HL-60/S4 (cell line): Measurements from ENCODE around the gene PRR20G.
"Not testable (repeated sequence)": the region's sequence is repeated elsewhere in the genome, so short reads cannot be mapped to it uniquely, and the experiment has no call there.

Experiments
- in situ Hi-C: fragments of 300-500 bp; cut with MboI; formaldehyde crosslinking; loops from 2 replicates; pipeline ENCODE4 v1.14.3; 2022; ENCODE audit warnings: low sequenced_read_pairs

The PRR20G gene

DNA sequence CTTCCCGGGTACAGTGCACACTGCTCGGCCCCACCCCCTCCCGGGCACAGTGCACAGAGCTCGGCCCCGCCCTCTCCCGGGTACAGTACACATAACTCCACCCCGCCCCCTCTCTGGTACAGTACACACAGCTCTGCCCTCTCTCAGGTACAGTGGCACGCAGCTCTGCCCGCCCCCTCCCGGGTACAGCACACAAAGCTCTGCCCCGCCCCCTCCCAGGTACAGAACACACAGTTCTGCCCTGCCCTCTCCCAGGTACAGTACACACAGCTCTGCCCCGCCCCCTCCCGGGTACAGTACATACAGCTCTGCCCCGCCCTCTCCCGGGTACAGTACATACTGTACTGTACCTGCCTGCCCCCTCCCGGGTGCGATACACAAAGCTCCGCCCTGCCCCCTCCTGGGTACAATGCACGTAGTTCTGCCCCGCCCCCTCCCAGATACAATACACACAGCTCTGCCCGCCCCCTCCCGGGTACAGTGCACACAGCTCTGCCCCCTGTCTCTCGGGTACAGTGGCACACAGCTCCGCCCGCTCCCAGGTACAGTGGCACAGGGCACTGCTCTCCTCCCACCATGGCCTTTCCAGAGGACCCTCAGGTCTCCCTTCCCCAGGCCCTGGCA, 16.4 kb upstream of the PRR20G start:
- in situ Hi-C loops: no loop called here

DNA sequence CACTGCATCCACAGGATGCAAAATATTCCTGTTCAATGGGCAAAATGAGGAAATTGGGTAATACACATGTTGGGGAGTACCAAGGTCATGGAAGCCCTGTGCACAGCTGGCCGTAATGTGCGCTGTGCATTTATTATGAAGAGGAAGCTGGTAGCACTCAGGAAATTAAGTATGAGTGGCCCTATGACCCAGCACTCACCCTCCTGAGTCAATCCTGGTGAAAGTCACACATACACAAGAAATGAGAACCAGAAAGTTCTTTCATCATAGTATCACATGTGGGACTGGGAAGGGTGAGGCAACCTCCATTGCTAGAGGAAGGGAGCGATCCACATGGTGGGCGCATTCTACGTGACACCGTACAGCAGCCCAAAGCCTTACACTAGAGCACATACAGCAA, 11.4 kb upstream of the PRR20G start:
- in situ Hi-C loops: no loop called here

DNA sequence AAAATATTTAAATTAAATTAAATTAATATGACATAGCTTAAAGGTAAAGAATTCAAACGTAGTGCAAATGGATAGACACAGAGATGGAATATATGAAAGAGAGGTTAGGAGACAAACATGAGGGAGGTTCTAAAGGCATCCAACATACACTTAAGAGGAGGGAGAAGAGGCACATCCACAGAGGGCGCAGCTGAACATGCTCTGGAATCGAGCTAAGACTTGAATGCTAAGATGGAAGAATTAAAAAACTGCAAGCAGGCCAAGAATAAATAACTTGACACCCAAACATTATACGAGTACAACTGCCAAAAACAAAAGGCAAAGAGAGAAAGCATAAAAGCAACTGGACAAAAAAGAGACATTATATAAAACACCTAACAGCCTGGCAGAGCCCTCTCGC, 9.1 kb upstream of the PRR20G start:
- in situ Hi-C loops: no loop called here

- in situ Hi-C loops: no loop called here
Observed at GRCh38 chr3:127296166-127296565, 8.3 kb upstream of the PRR20G start.

DNA sequence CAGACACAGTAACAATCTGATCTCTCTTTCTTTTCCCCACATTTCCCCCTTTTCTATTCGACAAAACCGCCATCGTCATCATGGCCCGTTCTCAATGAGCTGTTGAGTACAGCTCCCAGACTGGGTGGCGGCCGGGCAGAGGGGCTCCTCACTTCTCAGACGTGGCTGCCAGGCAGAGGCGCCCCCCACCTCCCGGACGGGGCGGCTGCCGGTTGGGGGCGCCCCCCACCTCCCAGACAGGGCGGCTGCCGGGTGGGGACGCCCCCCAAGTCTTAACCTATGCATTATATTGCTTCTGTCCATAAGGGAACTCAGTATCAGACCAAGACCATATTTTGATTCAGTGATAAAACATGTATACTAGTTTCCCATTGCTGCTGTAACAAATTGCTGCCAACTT, 5.8 kb upstream of the PRR20G start:
- in situ Hi-C loops: not testable (repeated sequence)

- in situ Hi-C loops: no loop called here
Observed at GRCh38 chr3:127291611-127292010, 3.8 kb upstream of the PRR20G start.

DNA sequence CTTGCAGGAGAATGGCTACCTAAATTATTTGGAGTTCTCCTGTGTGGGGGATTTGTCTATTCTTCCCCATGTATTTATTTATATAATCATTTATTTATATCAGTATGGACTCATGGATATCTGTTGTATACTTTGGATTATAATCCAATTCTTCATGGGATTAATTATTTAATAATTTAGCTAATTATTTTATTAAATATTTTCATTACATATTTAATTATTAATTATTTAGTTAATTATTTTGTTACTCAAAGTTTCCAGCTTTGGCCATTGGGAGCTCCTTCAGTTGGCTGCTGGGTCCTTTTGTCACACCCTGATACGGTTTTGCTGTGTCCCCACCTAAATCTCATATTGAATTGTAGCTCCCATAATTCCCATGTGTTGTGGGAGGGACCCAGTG, 3.3 kb upstream of the PRR20G start:
- in situ Hi-C loops: no loop called here

DNA sequence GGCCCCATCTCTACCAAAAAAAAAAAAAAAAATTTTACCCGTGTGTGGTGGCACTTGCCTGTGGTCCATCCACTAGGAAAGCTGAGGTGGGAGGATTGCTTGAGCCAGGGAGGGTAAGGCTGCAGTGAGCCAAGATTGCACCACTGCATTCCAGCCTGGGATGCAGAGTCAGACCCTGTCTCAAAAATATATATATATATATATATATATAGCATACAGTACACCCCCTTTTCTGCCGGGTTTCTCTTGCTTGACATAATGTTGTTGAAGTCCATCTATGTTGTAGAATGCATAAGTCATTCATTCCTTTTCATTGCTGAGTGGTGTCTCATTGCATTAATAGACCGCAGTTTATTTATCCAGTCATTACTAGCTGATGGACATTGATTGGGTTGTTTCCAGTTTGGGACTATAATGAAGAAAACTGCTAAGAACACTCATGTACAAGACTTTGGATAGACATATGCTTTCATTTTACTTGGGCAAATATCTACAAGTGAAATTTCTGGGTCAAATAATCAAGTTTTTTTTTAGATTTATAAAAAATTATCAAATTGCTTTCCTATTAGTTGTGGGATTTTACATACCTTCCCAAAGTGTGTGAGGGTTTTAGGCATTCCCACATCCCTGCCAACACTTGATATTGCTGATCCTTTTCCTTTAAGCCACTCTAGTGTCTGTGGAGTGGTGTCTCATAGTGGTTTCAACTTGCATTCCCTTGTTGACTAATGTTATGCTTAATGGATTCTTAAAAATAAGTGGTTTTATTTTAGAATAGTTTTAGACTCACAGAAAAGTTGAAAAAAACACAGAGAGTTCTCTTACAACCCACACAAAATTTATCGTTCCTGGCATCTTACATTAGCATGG, 2.1 kb upstream of the PRR20G start:
- in situ Hi-C loops: no loop called here

- in situ Hi-C loops: no loop called here
Observed at GRCh38 chr3:127288921-127289705, 1.3 kb upstream of the PRR20G start.

DNA sequence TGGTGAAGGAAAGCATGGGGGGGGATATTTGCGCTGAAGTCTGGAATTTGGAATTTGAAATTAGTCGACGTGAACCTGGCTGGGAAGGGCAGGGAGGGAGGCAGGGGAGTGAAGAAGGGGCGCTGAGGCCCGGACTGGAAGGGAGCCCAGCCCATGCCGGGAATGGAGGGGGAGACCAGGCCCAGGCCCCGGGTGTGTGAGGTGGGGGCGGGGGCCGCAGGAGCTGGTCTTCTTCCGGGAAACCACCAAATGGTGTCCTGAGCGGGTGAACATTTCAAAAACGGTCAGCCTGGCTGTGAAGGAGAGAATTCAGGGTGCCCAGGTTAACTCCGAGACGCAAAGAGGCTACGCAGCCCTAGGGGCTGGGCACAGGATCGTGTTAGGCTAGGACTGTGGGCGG, 497 bp upstream of the PRR20G start:
- in situ Hi-C loops: no loop called here

DNA sequence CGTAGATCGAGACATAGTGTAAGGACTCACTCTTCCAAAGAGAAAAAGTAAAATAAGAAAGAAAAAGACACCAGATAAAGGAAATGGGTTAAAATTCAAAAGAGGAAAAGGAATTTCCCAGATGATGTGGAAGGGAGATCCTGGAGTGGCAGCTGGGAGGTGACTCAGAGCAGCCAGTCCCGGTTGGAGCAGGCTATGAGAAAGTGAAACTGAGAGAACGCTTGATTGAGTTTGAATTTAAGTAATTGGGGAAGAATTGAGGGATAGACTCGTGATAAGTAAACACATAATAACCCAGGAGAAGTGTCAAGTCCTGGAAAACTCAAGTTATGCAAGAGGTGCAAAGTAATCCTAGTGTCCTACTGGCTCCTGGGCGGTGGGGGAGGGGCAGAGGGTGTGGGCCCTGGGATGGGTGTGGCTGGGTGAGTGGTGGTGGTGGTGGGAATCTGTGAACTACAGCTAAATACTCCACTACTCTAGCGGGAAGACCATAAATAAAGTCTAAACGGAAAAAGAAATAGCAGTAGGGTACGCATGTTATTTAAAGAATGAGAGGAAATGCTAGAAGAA, 1.2 kb downstream of the PRR20G start:
- in situ Hi-C loops: no loop called here

DNA sequence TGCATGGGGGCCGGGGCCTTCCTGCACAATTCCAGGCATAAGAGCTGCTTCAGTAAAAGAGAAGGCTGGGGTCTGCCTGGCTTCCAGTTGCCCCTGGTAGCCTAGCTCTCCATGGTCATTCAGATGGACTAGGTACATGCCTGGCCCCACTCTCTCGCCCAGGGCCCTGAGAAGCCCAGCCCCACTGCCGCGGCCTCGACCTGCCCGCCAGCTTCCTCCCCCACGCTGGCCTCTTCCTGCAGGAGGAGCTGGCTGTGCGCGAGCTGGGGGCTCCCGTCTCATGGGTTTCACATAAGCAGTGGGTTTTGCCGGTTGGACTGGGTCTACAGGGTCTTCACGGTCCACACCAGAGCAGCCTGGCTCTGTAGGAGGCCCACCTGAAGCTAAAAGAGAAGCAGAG, 3.6 kb downstream of the PRR20G start:
- in situ Hi-C loops: no loop called here

DNA sequence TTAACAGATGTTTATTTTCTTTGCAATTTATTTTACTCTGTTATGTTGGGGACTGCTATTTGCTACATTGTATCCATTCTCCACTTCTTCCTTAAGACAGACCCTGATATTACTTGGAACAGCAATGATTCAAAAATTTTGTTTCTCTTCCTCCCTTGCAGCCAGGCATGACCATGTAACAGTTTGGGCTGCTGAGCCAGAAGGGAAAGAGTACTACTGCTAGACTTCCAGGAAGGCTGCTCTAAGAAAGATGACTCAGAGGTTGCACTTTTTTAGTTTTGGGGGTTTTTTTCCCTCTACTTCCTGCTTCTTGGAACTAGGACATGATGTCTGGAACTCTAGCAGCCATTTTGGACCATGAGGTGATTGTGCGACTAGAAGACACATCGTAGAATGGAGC, 10.3 kb downstream of the PRR20G start:
- in situ Hi-C loops: no loop called here

DNA sequence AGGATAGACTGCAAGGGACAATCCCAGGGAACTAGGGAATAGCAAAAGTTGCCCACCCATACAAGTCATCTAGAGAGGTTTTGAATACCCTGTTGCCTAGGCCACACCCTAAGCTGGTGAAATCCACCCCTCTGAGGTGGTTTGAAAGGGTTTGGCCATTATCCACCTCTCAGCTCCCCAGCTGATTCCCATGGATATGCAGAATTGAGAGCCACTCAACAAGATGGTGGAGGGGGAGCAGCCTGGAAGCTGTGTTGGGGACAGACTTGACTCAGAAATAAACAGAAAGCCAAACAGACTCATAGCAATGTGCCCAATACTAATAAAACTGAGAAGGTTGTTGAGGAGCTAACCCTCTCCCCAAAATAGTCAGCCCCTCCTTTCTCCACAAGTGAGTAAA, 10.9 kb downstream of the PRR20G start:
- in situ Hi-C loops: no loop called here

DNA sequence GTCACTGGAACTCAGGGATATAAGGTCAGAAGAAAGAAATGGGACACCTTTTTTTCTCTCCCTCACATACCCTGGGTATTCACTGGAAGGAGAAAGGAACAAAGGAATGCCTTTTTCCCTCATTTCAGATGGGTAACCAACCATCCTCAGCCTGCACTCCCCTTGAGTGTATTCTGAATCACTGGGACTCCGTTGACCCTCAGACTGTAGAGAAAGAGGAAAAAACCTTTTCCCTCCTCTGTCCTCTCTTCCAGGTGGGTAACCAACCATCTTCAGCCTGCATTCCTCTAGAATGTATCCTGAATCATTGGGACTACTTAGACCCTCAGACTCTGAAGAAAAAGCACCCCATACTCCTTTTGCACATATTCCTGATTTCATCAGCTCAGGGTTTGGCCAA, 11.4 kb downstream of the PRR20G start:
- in situ Hi-C loops: no loop called here

DNA sequence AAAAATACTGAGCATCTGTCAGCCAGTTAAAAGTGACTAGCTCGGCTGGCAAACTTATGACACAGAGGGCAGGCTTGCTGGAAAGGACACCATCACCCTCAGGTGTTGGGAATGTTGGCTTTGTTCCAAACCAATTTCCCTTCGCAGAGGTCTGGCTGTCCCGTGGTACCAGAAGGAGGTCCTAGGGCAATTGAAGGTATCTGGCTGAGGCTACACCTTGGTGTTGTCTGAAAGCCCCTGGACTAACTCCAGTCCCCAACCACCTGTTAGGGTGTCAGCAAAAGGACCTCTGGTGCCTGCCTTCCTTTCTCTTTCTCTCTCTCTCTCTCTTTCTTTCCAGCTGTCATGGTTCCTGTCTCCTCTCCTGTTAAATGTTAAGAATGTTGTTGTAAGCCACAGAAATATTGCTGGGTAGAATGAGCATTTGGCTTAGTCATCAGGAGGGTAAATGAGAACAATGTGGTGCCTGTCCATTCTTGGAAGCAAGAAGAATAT, 12.5 kb downstream of the PRR20G start:
- in situ Hi-C loops: no loop called here

- in situ Hi-C loops: no loop called here
Observed at GRCh38 chr3:127274200-127274760, 13.6 kb downstream of the PRR20G start.

DNA sequence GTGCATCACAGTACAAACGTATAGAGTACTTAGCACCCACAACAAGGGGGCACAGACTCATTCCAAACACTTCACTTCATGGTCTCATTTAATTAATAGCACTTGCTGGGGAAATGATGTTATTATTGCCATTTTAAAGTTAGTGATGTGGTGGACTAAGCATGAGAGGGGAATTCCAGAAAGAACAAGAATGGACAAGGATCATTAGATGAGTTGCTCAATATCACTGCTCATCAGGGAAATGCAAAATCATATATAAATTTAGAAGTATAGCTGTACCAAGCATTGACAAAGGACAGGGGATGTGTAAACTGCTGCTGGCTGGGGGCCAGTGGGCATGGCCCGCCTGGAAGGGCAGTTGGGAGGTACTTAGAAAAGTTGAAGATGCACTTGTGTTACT, 14.6 kb downstream of the PRR20G start:
- in situ Hi-C loops: no loop called here

- in situ Hi-C loops: no loop called here
Observed at GRCh38 chr3:127266186-127266585, 21.7 kb downstream of the PRR20G start.

- in situ Hi-C loops: no loop called here
Observed at GRCh38 chr3:127265581-127265981, 22.3 kb downstream of the PRR20G start.
